B cell (primary cell): ENCODE results near the gene CLEC1A. TPM values are rescaled to one million over a fixed set of nuclear protein-coding genes. Genes with fewer than 3 reads are reported as not detected.

ENCODE experiments used
- ATAC-seq: fragments of 200-7000 bp; cut with Tn5 transposase; one replicate; pipeline ENCODE4 v1.10.0; 2021; ENCODE audit warnings: low read depth, mild to moderate bottlenecking, moderate number of reproducible peaks, moderate library complexity
- CTCF ChIA-PET: fragments of 350-600 bp; sonication (Branson Sonifier 250); formaldehyde crosslinking; loops from one replicate; lab custom pipeline; 2021; ENCODE audit warnings: antibody characterized with exemption, inconsistent platforms; lab: Charles Lee
- POLR2A ChIA-PET: fragments of 350-600 bp; sonication (Branson Sonifier 250); formaldehyde crosslinking; loops from one replicate; lab custom pipeline; 2021; ENCODE audit warnings: antibody characterized with exemption; lab: Charles Lee
- DNase-seq: peaks from one replicate; pipeline ENCODE4 v3.0.0; 2013
- H2AFZ ChIP-seq: 2 replicates; pipeline ENCODE4 v1.6.1; 2012; ENCODE audit warnings: mild to moderate bottlenecking, low read depth, low read length; ENCODE audit not compliant: insufficient read depth, poor library complexity, severe bottlenecking
- H3K27ac ChIP-seq, 2 donors: 1 replicate in 1 of 2; 2 replicates in 1 of 2; pipeline ENCODE4 v1.5.1; 2012 to 2013; ENCODE audit warnings: low read length in 2 of 2, mild to moderate bottlenecking in 2 of 2, moderate library complexity in 1 of 2
- H3K27me3 ChIP-seq, 4 experiments: fragments of 200-600 bp in 1 of 4; sonication (generic) in 1 of 4; replicated peaks in 1 of 4; 1 replicate in 2 of 4; 2 replicates in 2 of 4; pipeline versions ENCODE4 v1.6.1 to v1.7.0; 2013 to 2016; ENCODE audit warnings: low read length in 3 of 4, mild to moderate bottlenecking in 2 of 4, mixed read lengths in 1 of 4, moderate library complexity in 1 of 4; ENCODE audit not compliant: insufficient read depth in 4 of 4, control insufficient read depth in 3 of 4; ENCODE audit errors: control extremely low read depth in 1 of 4
- H3K36me3 ChIP-seq, 2 experiments: replicated peaks in 1 of 2; 1 replicate in 1 of 2; 2 replicates in 1 of 2; pipeline versions ENCODE4 v1.6.1 to v1.7.1; 2013; ENCODE audit warnings: low read length in 1 of 2; ENCODE audit not compliant: insufficient read depth in 2 of 2, control insufficient read depth in 1 of 2; ENCODE audit errors: control extremely low read depth in 1 of 2, extremely low read depth in 1 of 2
- H3K4me1 ChIP-seq, 2 donors: fragments of 200-600 bp in 1 of 2; sonication (generic) in 1 of 2; 1 replicate in 1 of 2; 2 replicates in 1 of 2; pipeline versions ENCODE4 v1.5.1 to v1.6.1; 2013 to 2017; ENCODE audit warnings: low read length in 2 of 2; ENCODE audit not compliant: control insufficient read depth in 2 of 2, insufficient read depth in 2 of 2
- H3K4me2 ChIP-seq: replicated peaks from 2 replicates; pipeline ENCODE3; 2012; ENCODE audit warnings: mild to moderate bottlenecking, low read depth, low read length; ENCODE audit not compliant: poor library complexity, severe bottlenecking
- H3K4me3 ChIP-seq, 5 experiments: fragments of 200-600 bp in 1 of 5; sonication (generic) in 1 of 5; 1 replicate in 3 of 5; 2 replicates in 2 of 5; pipeline versions ENCODE4 v1.5.1 to v1.7.0; 2011 to 2016; ENCODE audit warnings: low read length in 4 of 5, mild to moderate bottlenecking in 4 of 5, low read depth in 2 of 5, control low read depth in 1 of 5, moderate library complexity in 1 of 5; ENCODE audit not compliant: insufficient read depth in 1 of 5; ENCODE audit errors: control extremely low read depth in 1 of 5, extremely low read depth in 1 of 5
- H3K79me2 ChIP-seq: fragments of 200-600 bp; sonication (generic); one replicate; pipeline ENCODE4 v1.6.0; 2016; ENCODE audit warnings: low read length; ENCODE audit not compliant: control insufficient read depth, insufficient read depth
- H3K9ac ChIP-seq: fragments of 200-600 bp; sonication (generic); 2 replicates; pipeline ENCODE4 v1.6.1; 2017; ENCODE audit warnings: mild to moderate bottlenecking, low read length, moderate library complexity
- H3K9me3 ChIP-seq, 3 donors: one replicate each; pipeline versions ENCODE4 v1.6.1 to v1.7.1; 2013; ENCODE audit warnings: low read length in 2 of 3; ENCODE audit not compliant: control insufficient read depth in 2 of 3, insufficient read depth in 1 of 3; ENCODE audit errors: control extremely low read depth in 1 of 3
- H4K20me1 ChIP-seq: 2 replicates; pipeline ENCODE4 v1.6.0; 2012; ENCODE audit warnings: mild to moderate bottlenecking, low read length; ENCODE audit not compliant: insufficient read depth, control insufficient read depth, poor library complexity, severe bottlenecking
- H3K27ac Mint-ChIP-seq: one replicate; pipeline ENCODE4 v1.8.0; 2021; ENCODE audit warnings: mixed read lengths
- H3K27me3 Mint-ChIP-seq: one replicate; pipeline ENCODE4 v1.8.0; 2021; ENCODE audit warnings: mixed read lengths
- H3K4me1 Mint-ChIP-seq: one replicate; pipeline ENCODE4 v1.8.0; 2021; ENCODE audit warnings: mixed read lengths
- H3K4me3 Mint-ChIP-seq: one replicate; pipeline ENCODE4 v1.8.0; 2021; ENCODE audit warnings: mixed read lengths
- H3K9me3 Mint-ChIP-seq: one replicate; pipeline ENCODE4 v1.8.0; 2022; ENCODE audit warnings: mixed read lengths; ENCODE audit not compliant: insufficient read depth
- CTCF ChIP-seq: fragments of 200-600 bp; IDR thresholded peaks from one replicate; pipeline ENCODE4 v1.8.0; 2022; ENCODE audit warnings: antibody characterized with exemption, mild to moderate bottlenecking
- EZH2 ChIP-seq: IDR thresholded peaks from 2 replicates; pipeline ENCODE4 v1.6.1; 2012; ENCODE audit warnings: borderline replicate concordance, low read depth, mild to moderate bottlenecking, moderate library complexity, low read length; ENCODE audit not compliant: insufficient read depth, poor library complexity, severe bottlenecking
- WGBS: methylation state at CpG from one replicate; pipeline ENCODE4 v1.1.5; 2013; ENCODE audit warnings: missing lambda C conversion rate; ENCODE audit not compliant: insufficient coverage; 5-methylcytosine and 5-hydroxymethylcytosine counted together
- intact Hi-C: fragments of 100-400 bp; cut with micrococcal nuclease; formaldehyde crosslinking; loops from one replicate; pipeline ENCODE4 v1.10.0; 2022
- polyA plus RNA-seq: library from polyadenylated mRNA; depleted of rRNA; stranded (reverse); fragments of >200 nt; gene quantifications from 2 replicates; pipeline ENCODE4 v1.2.3, GENCODE V29; 2012
- total RNA-seq, 2 donors: library from RNA; stranded (reverse); fragments of 120-200 nt in 1 of 2; gene quantifications; 1 replicate in 1 of 2; 2 replicates in 1 of 2; pipeline versions ENCODE4 v1.2.3 to v1.2.4, GENCODE V29; 2013 to 2022

The CLEC1A gene
- total and polyA plus RNA-seq, 2 donors (not counting 1 experiment from before 2014, with no cell fraction given): 0.10 TPM; not detected in 1

GRCh38 chr12:10088955-10089900, 9.6 kb downstream of the CLEC1A start:
- TF ChIP-seq CTCF (no peak), EZH2 (no peak)
- Histone ChIP-seq H3K36me3 (no peaks in the 10 kb centered on the region), H2AFZ (no peak overlapping the region), H3K4me3 (no peak overlapping the region), H3K9ac (no peak overlapping the region), H3K27me3 (no peaks in the 10 kb centered on the region), H4K20me1 (no peaks in the 10 kb centered on the region), H3K79me2 (no peaks in the 10 kb centered on the region), H3K9me3 (peaks cover 0 to 5% (median 5%) of the 10 kb centered on the region in 3 donors), H3K4me1 (no peaks in the 10 kb centered on the region), H3K27ac (no peak overlapping the region), H3K4me2 (no peak overlapping the region)
- Mint-ChIP-seq H3K4me1 (peaks cover 2% of the 10 kb centered on the region), H3K27ac (no peak overlapping the region), H3K9me3 (peaks cover 5% of the 10 kb centered on the region), H3K4me3 (no peak overlapping the region), H3K27me3 (peaks cover 13% of the 10 kb centered on the region)
- 92% methylated on average over 2 of the region's 8 CpGs for WGBS
- no peak for ATAC-seq
- ChIA-PET POLR2A (no interaction called here), CTCF (no interaction called here)
- no peak for DNase-seq
- intact Hi-C loops: no loop called here

DNA sequence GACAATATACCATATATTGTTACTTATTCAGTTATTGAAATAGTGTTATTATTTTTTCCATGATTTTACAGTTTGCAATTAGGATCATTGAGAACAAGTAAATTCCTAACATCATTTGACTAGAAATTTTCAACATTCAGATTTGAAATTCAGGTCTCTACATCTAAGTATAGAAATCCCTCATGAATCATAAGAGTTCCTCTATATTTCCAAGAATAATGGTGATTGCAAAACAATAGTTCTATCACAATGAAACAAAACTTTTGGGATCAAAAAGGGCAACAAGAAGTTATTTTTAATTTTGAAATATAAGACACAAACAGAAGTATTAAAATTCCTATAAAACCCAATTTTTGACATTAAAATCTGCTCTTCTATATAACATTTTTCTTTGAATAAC, 10.8 kb downstream of the CLEC1A start:
- H3K4me3 Mint-ChIP-seq: no peak overlapping the region
- ChIA-PET CTCF (no interaction called here), POLR2A (no interaction called here)
- no peak for TF ChIP-seq EZH2
- TF ChIP-seq CTCF: no peak
- H3K36me3 ChIP-seq: no peaks in the 10 kb centered on the region
- DNase-seq (no peak), ATAC-seq (no peak)
- peaks cover 16% of the 10 kb centered on the region for H3K27me3 Mint-ChIP-seq
- H3K4me1 Mint-ChIP-seq: peaks cover 2% of the 10 kb centered on the region
- intact Hi-C loops: no loop called here
- H3K9ac ChIP-seq: no peak overlapping the region
- H3K27me3 ChIP-seq: no peaks in the 10 kb centered on the region
- H3K9me3 Mint-ChIP-seq: peaks cover 7% of the 10 kb centered on the region
- no peaks in the 10 kb centered on the region for H3K79me2 ChIP-seq
- no peaks in the 10 kb centered on the region for H3K4me1 ChIP-seq
- peaks cover 0 to 12% (median 8%) of the 10 kb centered on the region in 3 donors for H3K9me3 ChIP-seq
- no peaks in the 10 kb centered on the region for H4K20me1 ChIP-seq
- H3K27ac Mint-ChIP-seq: no peak overlapping the region
- no peak overlapping the region for H3K4me2 ChIP-seq
- no peak overlapping the region for H3K27ac ChIP-seq
- no peak overlapping the region for H2AFZ ChIP-seq
- no peak overlapping the region for H3K4me3 ChIP-seq
